IMR-90 (cell line): Measurements from ENCODE around the gene NSA2. TPM values are rescaled to one million over a fixed set of nuclear protein-coding genes. Genes with fewer than 3 reads are reported as not detected.
"Not testable (repeated sequence)": the region's sequence is repeated elsewhere in the genome, so short reads cannot be mapped to it uniquely, and the experiment has no call there.

Source experiments
- ATAC-seq: fragments of 200-7000 bp; cut with Tn5 transposase; 2 replicates; pipeline ENCODE4 v1.9.1; 2020; ENCODE audit warnings: low read depth, mild to moderate bottlenecking, moderate library complexity
- BruUV-seq: library from RNA; stranded (reverse); fragments of 400-500 nt; replicated peaks from 2 replicates; lab custom pipeline; 2021; lab: Mats Ljungman, UMichigan
- CTCF ChIA-PET: fragments of 300-600 bp; formaldehyde crosslinking; extraction: SDS; loops from one replicate; lab custom pipeline; 2021; ENCODE audit warnings: antibody characterized with exemption; lab: Yijun Ruan, JAX
- POLR2A ChIA-PET: fragments of 300-600 bp; sonication (Branson Sonifier 250); formaldehyde crosslinking; loops from one replicate; lab custom pipeline; 2022; ENCODE audit warnings: antibody characterized with exemption; ENCODE audit not compliant: unreplicated experiment; lab: Charles Lee
- DNase-seq: peaks from one replicate; pipeline ENCODE4 v3.0.0; 2013
- H2AFZ ChIP-seq: replicated peaks from 2 replicates; pipeline ENCODE3; 2013; ENCODE audit warnings: low read length, mild to moderate bottlenecking; ENCODE audit not compliant: poor library complexity
- H2AK5ac ChIP-seq: 2 replicates; pipeline ENCODE4 v1.6.1; 2013; ENCODE audit warnings: low read depth, low read length, inconsistent platforms
- H2AK9ac ChIP-seq: replicated peaks from 2 replicates; pipeline ENCODE3; 2013; ENCODE audit warnings: mild to moderate bottlenecking, low read depth, low read length, moderate library complexity; ENCODE audit not compliant: poor library complexity
- H2BK120ac ChIP-seq: 2 replicates; pipeline ENCODE4 v1.6.1; 2013; ENCODE audit warnings: low read depth, low read length, inconsistent platforms
- H2BK15ac ChIP-seq: 3 replicates; pipeline ENCODE4 v1.6.1; 2013; ENCODE audit warnings: low read depth, low read length, inconsistent platforms
- H2BK20ac ChIP-seq: 2 replicates; pipeline ENCODE4 v1.6.1; 2013; ENCODE audit warnings: low read depth, mild to moderate bottlenecking, inconsistent platforms, low read length, moderate library complexity
- H2BK5ac ChIP-seq: 2 replicates; pipeline ENCODE4 v1.6.1; 2013; ENCODE audit warnings: mild to moderate bottlenecking, low read depth, low read length, inconsistent platforms; ENCODE audit not compliant: poor library complexity, severe bottlenecking
- H3K14ac ChIP-seq: replicated peaks from 2 replicates; pipeline ENCODE4 v1.6.1; 2013; ENCODE audit warnings: low read depth, low read length, inconsistent platforms
- H3K18ac ChIP-seq: 2 replicates; pipeline ENCODE4 v1.6.1; 2013; ENCODE audit warnings: low read depth, low read length, control low read depth
- H3K23ac ChIP-seq: 2 replicates; pipeline ENCODE4 v1.6.1; 2013; ENCODE audit warnings: low read depth, low read length, inconsistent platforms
- H3K27ac ChIP-seq: 2 replicates; pipeline ENCODE4 v1.5.1; 2013; ENCODE audit warnings: mild to moderate bottlenecking, control low read depth, low read length; ENCODE audit not compliant: insufficient read depth
- H3K27me3 ChIP-seq: 2 replicates; pipeline ENCODE4 v1.6.1; 2013; ENCODE audit warnings: low read length; ENCODE audit not compliant: control insufficient read depth, insufficient read depth
- H3K36me3 ChIP-seq: 2 replicates; pipeline ENCODE4 v1.6.1; 2013; ENCODE audit warnings: low read length, mixed read lengths; ENCODE audit not compliant: control insufficient read depth, insufficient read depth
- H3K4ac ChIP-seq: 2 replicates; pipeline ENCODE4 v1.6.1; 2013; ENCODE audit warnings: low read depth, low read length, inconsistent platforms
- H3K4me1 ChIP-seq: 2 replicates; pipeline ENCODE4 v1.6.1; 2013; ENCODE audit warnings: low read length, mixed read lengths; ENCODE audit not compliant: control insufficient read depth, insufficient read depth
- H3K4me2 ChIP-seq: 2 replicates; pipeline ENCODE4 v1.6.1; 2013; ENCODE audit warnings: low read depth, mild to moderate bottlenecking, control low read depth, low read length, moderate library complexity
- H3K4me3 ChIP-seq: 2 replicates; pipeline ENCODE4 v1.5.1; 2013; ENCODE audit warnings: low read depth, mild to moderate bottlenecking, control low read depth, low read length, moderate library complexity; ENCODE audit not compliant: insufficient read depth
- H3K56ac ChIP-seq: 2 replicates; pipeline ENCODE4 v1.6.1; 2013; ENCODE audit warnings: low read length, inconsistent platforms; ENCODE audit not compliant: insufficient read depth; ENCODE audit errors: extremely low read depth
- H3K79me1 ChIP-seq, 2 experiments: 2 replicates each; pipeline ENCODE4 v1.6.1; 2013; ENCODE audit warnings: low read length in 2 of 2, inconsistent platforms in 1 of 2, low read depth in 1 of 2
- H3K9ac ChIP-seq: 2 replicates; pipeline ENCODE4 v1.6.1; 2013; ENCODE audit warnings: low read depth, low read length, control low read depth
- H3K9me1 ChIP-seq: 2 replicates; pipeline ENCODE4 v1.6.1; 2013; ENCODE audit warnings: low read length, inconsistent platforms; ENCODE audit not compliant: insufficient read depth
- H3K9me3 ChIP-seq: 2 replicates; pipeline ENCODE4 v1.6.1; 2013; ENCODE audit warnings: low read length; ENCODE audit not compliant: control insufficient read depth, insufficient read depth
- H4K20me1 ChIP-seq: 2 replicates; pipeline ENCODE4 v1.6.1; 2013; ENCODE audit warnings: low read length, inconsistent platforms; ENCODE audit not compliant: insufficient read depth
- H4K5ac ChIP-seq: 2 replicates; pipeline ENCODE4 v1.6.1; 2013; ENCODE audit warnings: mild to moderate bottlenecking, low read depth, low read length, control low read depth
- H4K8ac ChIP-seq, 2 experiments: 2 replicates each; pipeline ENCODE4 v1.6.1; 2013; ENCODE audit warnings: low read depth in 2 of 2, low read length in 2 of 2, control low read depth in 1 of 2, inconsistent platforms in 1 of 2
- H4K91ac ChIP-seq: 2 replicates; pipeline ENCODE4 v1.6.1; 2013; ENCODE audit warnings: low read depth, low read length, inconsistent platforms; ENCODE audit not compliant: insufficient read depth
- WGBS, 2 experiments: methylation state at CpG; one replicate each; pipeline versions ENCODE4 v1.1.5 to v1.1.7; 2013; ENCODE audit warnings: missing lambda C conversion rate in 2 of 2; ENCODE audit not compliant: insufficient read length in 1 of 2; ENCODE audit errors: extremely low coverage in 2 of 2; 5-methylcytosine and 5-hydroxymethylcytosine counted together
- dilution Hi-C: fragments of 300-500 bp; cut with HindIII; formaldehyde crosslinking; loops from one replicate; pipeline ENCODE4 v1.14.3; 2018; ENCODE audit warnings: low sequenced_read_pairs; ENCODE audit not compliant: unreplicated experiment
- in situ Hi-C: fragments of 300-500 bp; cut with MboI; formaldehyde crosslinking; loops from 3 replicates; pipeline ENCODE4 v1.14.3; 2019; ENCODE audit warnings: low sequenced_read_pairs, inconsistent platforms, mixed read lengths
- intact Hi-C: fragments of 100-400 bp; cut with micrococcal nuclease; formaldehyde crosslinking; loops from 2 replicates; pipeline ENCODE4 v1.10.0; 2022
- polyA plus RNA-seq, 3 experiments: library from polyadenylated mRNA; depleted of rRNA; stranded (reverse); fragments of >200 nt; gene quantifications; 2 replicates each; pipeline ENCODE4 v1.2.3, GENCODE V29; 2012; ENCODE audit warnings: low replicate concordance in 1 of 3
- total RNA-seq: library from RNA; depleted of rRNA; stranded (reverse); fragments of >200 nt; gene quantifications from 2 replicates; pipeline ENCODE4 v1.2.3, GENCODE V29; 2012

The NSA2 gene
- total and polyA plus RNA-seq, 2 of the 4 experiments (the other 2 are of a cell fraction), result 5.4 to 33.9 TPM

GRCh38 chr5:74748742-74749141 is 18.3 kb upstream of the NSA2 start:
- H4K91ac ChIP-seq, H3K27ac ChIP-seq, H2AFZ ChIP-seq, H2BK15ac ChIP-seq, CTCF ChIA-PET, ATAC-seq, H4K5ac ChIP-seq, H3K9me3 ChIP-seq, H2BK5ac ChIP-seq, H4K8ac ChIP-seq, H2AK9ac ChIP-seq, H2AK5ac ChIP-seq, H2BK120ac ChIP-seq, H3K14ac ChIP-seq, DNase-seq, H3K4me1 ChIP-seq, intact Hi-C loops, H3K4me3 ChIP-seq, H3K56ac ChIP-seq, H3K4me2 ChIP-seq, in situ Hi-C loops, H3K9ac ChIP-seq, H3K27me3 ChIP-seq, H2BK20ac ChIP-seq, H4K20me1 ChIP-seq, H3K9me1 ChIP-seq, dilution Hi-C loops, BruUV-seq, POLR2A ChIA-PET, H3K79me1 ChIP-seq, H3K4ac ChIP-seq, H3K23ac ChIP-seq, H3K18ac ChIP-seq: not testable (repeated sequence)
- no CpG with 5 or more reads among the region's 4 CpGs for WGBS, 2 experiments
- peaks cover 12% of the 10 kb centered on the region for H3K36me3 ChIP-seq
